Immature natural killer cell (primary cell): ENCODE measurements around the gene MEIS3. TPM values are rescaled to one million over a fixed set of nuclear protein-coding genes. Genes with fewer than 3 reads are reported as not detected.
"Not testable (repeated sequence)": the region's sequence is repeated elsewhere in the genome, so short reads cannot be mapped to it uniquely, and the experiment has no call there.

Experiments used
- DNase-seq, 3 donors: peaks; one replicate each; pipeline ENCODE4 v3.0.0; 2022; ENCODE audit warnings: mixed read lengths in 1 of 3
- H3K27ac Mint-ChIP-seq, 6 donors: one replicate each; pipeline ENCODE4 v1.8.0; 2020; ENCODE audit warnings: mixed read lengths in 6 of 6, mild to moderate bottlenecking in 5 of 6, inconsistent platforms in 4 of 6, moderate library complexity in 3 of 6
- H3K27me3 Mint-ChIP-seq, 3 donors: one replicate each; pipeline ENCODE4 v1.8.0; 2020 to 2021; ENCODE audit warnings: low read depth in 3 of 3, mild to moderate bottlenecking in 3 of 3, mixed read lengths in 3 of 3, moderate library complexity in 3 of 3, inconsistent platforms in 1 of 3
- H3K36me3 Mint-ChIP-seq, 3 donors: one replicate each; pipeline ENCODE4 v1.8.0; 2020; ENCODE audit warnings: mixed read lengths in 3 of 3, inconsistent platforms in 2 of 3, mild to moderate bottlenecking in 2 of 3
- H3K4me1 Mint-ChIP-seq, 2 donors: one replicate each; pipeline ENCODE4 v1.8.0; 2020; ENCODE audit warnings: inconsistent platforms in 2 of 2, mild to moderate bottlenecking in 2 of 2, mixed read lengths in 2 of 2, moderate library complexity in 1 of 2
- H3K4me3 Mint-ChIP-seq, 5 donors: one replicate each; pipeline ENCODE4 v1.8.0; 2020; ENCODE audit warnings: mild to moderate bottlenecking in 5 of 5, mixed read lengths in 5 of 5, inconsistent platforms in 3 of 5, moderate library complexity in 3 of 5
- H3K9me3 Mint-ChIP-seq, 6 donors: one replicate each; pipeline ENCODE4 v1.8.0; 2020; ENCODE audit warnings: mild to moderate bottlenecking in 6 of 6, mixed read lengths in 6 of 6, inconsistent platforms in 4 of 6, moderate library complexity in 3 of 6
- polyA plus RNA-seq, 3 donors: library from polyadenylated mRNA; unstranded; fragments of 300-500 nt; fragmentation: Illumina TruSeq; gene quantifications; one replicate each; pipeline ENCODE4 v1.2.3, GENCODE V29; 2021

Gene MEIS3
- polyA plus RNA-seq, 3 donors from 2014 or later, result not detected

- Mint-ChIP-seq H3K4me1 (peaks cover 0 to 2% of the 10 kb centered on the region in 2 donors), H3K9me3 (no peaks in the 10 kb centered on the region), H3K27me3 (no peaks in the 10 kb centered on the region), H3K36me3 (peaks cover 5 to 33% (median 7%) of the 10 kb centered on the region in 3 donors), H3K4me3 (no peak overlapping the region), H3K27ac (no peak overlapping the region)
- no peak for DNase-seq
These were observed 46.7 kb downstream of the MEIS3 start for GRCh38 chr19:47372603-47373002.

- Mint-ChIP-seq H3K27ac (no peak overlapping the region), H3K36me3 (peaks cover 9 to 34% (median 11%) of the 10 kb centered on the region in 3 donors), H3K27me3 (no peaks in the 10 kb centered on the region), H3K4me1 (peaks cover 0 to 2% of the 10 kb centered on the region in 2 donors), H3K4me3 (no peak overlapping the region), H3K9me3 (no peaks in the 10 kb centered on the region)
- DNase-seq, result no peak
These were observed 48.1 kb downstream of the MEIS3 start for GRCh38 chr19:47371261-47371660.

DNA sequence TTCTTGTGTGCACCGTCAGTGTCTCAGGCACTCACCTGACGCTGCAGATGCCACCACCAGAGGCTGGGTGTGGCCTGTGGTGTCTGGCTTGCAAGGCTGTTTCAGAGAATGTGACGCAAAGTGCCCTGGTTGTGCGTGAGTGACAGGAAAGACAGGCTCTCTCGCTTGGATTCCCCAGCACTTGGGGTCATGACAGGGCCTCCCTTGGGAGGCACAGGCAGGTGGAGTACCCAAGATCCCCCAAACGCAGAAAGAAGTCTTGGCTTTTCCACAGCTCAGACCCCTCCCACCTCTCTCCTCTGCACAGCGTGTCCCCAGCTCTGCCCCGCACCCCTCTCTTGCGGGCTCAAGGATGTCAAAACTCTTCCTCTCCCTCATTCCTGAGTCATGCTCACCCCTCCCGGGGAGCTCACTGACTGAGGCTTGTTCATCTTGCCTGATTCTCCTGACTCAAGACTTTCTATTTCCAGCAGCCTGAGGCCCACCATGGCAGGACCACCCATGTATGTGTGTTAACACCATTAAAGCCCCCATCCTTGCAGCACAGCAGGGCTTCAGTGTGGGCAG, 49.2 kb downstream of the MEIS3 start:
- peaks cover 0 to 2% of the 10 kb centered on the region in 2 donors for H3K4me1 Mint-ChIP-seq
- peaks cover 9 to 29% (median 11%) of the 10 kb centered on the region in 3 donors for H3K36me3 Mint-ChIP-seq
- no peak overlapping the region for H3K4me3 Mint-ChIP-seq
- H3K9me3 Mint-ChIP-seq, result no peaks in the 10 kb centered on the region
- no peak for DNase-seq
- no peaks in the 10 kb centered on the region for H3K27me3 Mint-ChIP-seq
- H3K27ac Mint-ChIP-seq, result no peak overlapping the region

- H3K4me1 Mint-ChIP-seq, H3K27ac Mint-ChIP-seq: not testable (repeated sequence)
These were observed 53.9 kb downstream of the MEIS3 start for GRCh38 chr19:47365455-47365854.

DNA sequence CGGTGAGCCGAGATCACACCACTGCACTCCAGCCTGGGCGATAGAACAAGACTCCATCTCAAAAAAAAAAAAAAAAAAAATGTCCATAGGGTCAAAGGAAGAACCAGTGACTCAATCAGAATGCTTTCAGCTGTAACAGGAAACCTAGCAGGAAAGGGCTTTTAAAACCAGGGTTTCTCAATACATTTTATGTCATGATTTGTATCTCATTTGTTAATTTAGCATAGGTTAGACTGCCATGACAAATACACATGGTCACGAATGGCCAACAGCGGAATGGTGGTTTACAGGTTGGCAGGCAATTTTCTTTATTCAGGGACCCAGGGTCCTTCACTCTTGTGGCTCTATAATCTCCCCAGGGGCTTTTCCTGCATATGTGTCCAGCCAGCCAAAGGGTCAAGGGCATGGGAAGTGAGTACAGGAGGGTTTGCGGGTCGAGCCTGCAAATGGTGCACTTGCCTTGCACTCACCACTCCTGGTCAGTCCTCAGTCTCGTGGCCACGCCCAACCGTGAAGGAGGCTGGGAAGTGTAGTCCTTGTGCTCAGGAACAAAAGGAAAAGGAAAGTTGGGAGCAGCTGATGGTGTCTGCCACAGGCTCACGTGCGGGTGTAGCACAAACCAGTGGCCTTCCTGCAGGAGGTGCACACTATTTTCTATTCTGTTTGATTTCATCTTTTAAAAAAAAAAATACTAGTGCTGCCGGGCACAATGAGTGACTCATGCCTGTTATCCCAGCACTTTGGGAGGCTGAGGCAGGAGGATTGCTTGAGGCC, 55.4 kb downstream of the MEIS3 start:
- Mint-ChIP-seq H3K27me3 (no peaks in the 10 kb centered on the region), H3K27ac (peak overlapping the region in 1 of 6 donors; percentile 73), H3K36me3 (peaks cover 12 to 35% (median 15%) of the 10 kb centered on the region in 3 donors), H3K4me1 (peaks cover 0 to under 1% of the 10 kb centered on the region in 2 donors), H3K4me3 (no peak overlapping the region), H3K9me3 (no peaks in the 10 kb centered on the region)
- no peak for DNase-seq

More at GRCh38 chr19:47365455-47365854, 53.9 kb downstream of the MEIS3 start:
- DNase-seq, H3K27me3 Mint-ChIP-seq, H3K4me3 Mint-ChIP-seq, H3K9me3 Mint-ChIP-seq: not testable (repeated sequence)
- peaks cover 11 to 41% (median 13%) of the 10 kb centered on the region in 3 donors for H3K36me3 Mint-ChIP-seq

DNA sequence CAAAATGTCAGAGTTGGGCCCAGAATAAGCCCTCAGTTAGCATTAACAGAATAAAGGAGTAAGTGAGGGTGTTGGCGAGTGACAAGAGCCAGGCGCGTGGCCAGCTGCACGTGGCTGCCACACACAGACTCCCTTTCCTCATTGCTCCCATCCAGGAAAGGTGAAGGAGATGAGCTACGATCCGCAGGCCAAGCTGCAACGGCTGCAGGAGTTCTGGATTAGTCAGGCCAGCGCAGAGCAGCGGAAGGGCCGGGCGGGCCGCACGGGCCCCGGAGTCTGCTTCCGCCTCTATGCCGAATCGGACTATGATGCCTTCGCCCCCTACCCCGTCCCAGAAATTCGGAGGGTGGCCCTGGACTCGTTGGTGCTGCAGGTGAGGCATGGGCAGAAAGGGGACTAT, 57.0 kb downstream of the MEIS3 start:
- peaks cover 0 to 1% (median 0%) of the 10 kb centered on the region in 3 donors for H3K27me3 Mint-ChIP-seq

DNA sequence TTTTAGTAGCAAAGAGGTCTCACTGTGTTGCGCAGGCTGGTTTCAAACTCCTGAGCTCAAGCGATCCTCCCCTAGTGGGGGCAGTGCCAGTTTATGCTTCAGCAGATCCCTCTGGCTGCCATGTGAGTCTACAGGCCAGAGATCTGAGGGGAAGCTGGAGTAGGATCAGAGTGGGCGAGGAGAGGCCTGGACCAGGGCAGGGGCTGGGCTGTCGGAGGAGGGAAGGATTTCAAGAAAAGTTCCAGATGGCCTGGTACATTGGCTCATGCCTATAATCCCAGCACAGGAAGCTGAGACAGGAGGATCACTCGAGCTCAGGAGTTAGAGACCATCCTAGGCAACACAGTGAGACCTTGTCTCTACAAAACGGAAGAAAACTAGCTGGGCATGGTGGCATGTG, 60.4 kb downstream of the MEIS3 start:
- H3K27ac Mint-ChIP-seq, result peak overlapping the region in 2 of 6 donors; percentile 17 to 40
- H3K4me3 Mint-ChIP-seq, result no peak overlapping the region
- no peak for DNase-seq
- peaks cover 0 to 1% (median 0%) of the 10 kb centered on the region in 3 donors for H3K27me3 Mint-ChIP-seq
- H3K9me3 Mint-ChIP-seq, result no peaks in the 10 kb centered on the region
- peaks cover 3 to 6% of the 10 kb centered on the region in 2 donors for H3K4me1 Mint-ChIP-seq
- H3K36me3 Mint-ChIP-seq, result peaks cover 31 to 61% (median 39%) of the 10 kb centered on the region in 3 donors

More for the DNA sequence above, 57.0 kb downstream of the MEIS3 start:
- no peak for DNase-seq
- peaks cover 23 to 47% (median 23%) of the 10 kb centered on the region in 3 donors for H3K36me3 Mint-ChIP-seq
- peaks cover 0 to 1% of the 10 kb centered on the region in 2 donors for H3K4me1 Mint-ChIP-seq
- H3K9me3 Mint-ChIP-seq, result no peaks in the 10 kb centered on the region
- no peak overlapping the region for H3K27ac Mint-ChIP-seq
- H3K4me3 Mint-ChIP-seq, result no peak overlapping the region

DNA sequence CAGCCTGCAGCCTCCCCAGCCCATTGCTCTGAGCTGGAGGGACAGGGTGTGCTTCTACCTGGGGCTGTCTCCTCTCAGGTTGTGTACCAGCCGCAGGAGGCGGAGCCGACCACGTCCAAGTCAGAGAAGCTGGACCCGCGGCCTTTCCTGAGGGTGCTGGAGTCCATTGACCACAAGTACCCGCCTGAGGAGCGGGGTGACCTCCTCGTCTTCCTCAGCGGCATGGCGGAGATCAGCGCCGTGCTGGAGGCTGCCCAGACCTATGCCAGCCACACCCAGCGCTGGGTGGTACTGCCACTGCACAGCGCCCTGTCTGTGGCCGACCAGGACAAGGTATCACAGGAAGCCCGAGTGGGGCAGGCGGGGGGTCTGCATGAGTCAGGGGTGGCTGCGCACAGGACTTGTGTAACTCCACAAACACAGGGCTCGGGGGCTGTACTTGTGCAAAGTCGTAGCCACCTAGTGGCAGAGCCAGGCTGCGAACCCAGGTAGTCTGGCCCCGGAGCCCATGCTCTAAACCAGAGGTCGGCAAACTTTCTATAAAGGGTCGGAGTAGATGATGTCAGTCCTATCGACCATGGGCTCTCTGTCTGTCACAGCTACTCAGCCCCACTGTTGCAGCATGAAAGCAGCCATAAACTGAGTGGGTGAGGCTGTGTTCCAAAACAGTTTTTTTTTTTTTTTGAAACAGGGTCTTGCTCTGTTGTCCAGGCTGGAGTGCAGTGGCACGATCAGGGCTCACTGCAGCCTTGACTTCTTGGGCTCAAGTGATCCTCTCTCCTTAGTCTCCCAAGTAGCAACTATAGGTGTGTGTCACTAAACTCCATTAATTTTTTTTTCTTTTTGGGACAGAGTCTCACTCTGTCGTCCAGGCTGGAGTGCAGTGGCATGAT, 61.3 kb downstream of the MEIS3 start:
- peaks cover 0 to 1% (median 0%) of the 10 kb centered on the region in 3 donors for H3K27me3 Mint-ChIP-seq
- DNase-seq, result no peak
- no peak overlapping the region for H3K4me3 Mint-ChIP-seq
- H3K4me1 Mint-ChIP-seq, result peaks cover 3 to 6% of the 10 kb centered on the region in 2 donors
- H3K9me3 Mint-ChIP-seq, result no peaks in the 10 kb centered on the region
- no peak overlapping the region for H3K27ac Mint-ChIP-seq
- H3K36me3 Mint-ChIP-seq, result peaks cover 31 to 60% (median 40%) of the 10 kb centered on the region in 3 donors

DNA sequence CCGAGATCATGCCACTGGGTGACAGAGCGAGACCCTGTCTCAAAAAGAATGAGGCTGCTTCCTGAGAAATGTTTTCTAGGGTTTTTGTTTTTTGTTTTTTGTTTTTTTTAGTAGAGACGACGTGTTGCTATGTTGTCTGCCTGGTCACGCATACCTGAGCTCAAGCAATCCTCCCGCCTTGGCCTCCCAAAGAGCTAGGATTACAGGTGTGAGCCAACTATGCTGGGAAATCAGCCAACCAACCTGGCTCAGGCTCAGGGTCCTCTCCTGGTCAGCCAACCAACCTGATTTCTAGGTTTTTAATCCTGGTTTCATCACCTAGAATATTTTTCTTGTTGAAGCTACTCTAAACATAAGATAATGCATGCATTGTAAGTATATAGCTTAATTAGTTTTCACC, 62.4 kb downstream of the MEIS3 start:
- Mint-ChIP-seq H3K36me3 (peaks cover 28 to 64% (median 45%) of the 10 kb centered on the region in 3 donors), H3K27ac (no peak overlapping the region), H3K4me3 (no peak overlapping the region), H3K4me1 (peaks cover 9% of the 10 kb centered on the region in 2 donors), H3K27me3 (peaks cover 0 to 1% (median 0%) of the 10 kb centered on the region in 3 donors), H3K9me3 (no peaks in the 10 kb centered on the region)
- no peak for DNase-seq

- H3K9me3 Mint-ChIP-seq, result no peaks in the 10 kb centered on the region
- H3K4me1 Mint-ChIP-seq, result peaks cover 36 to 44% of the 10 kb centered on the region in 2 donors
These were observed 66.0 kb downstream of the MEIS3 start for GRCh38 chr19:47353307-47353712.

More at GRCh38 chr19:47353307-47353712, 66.0 kb downstream of the MEIS3 start:
- no peak for DNase-seq
- H3K36me3 Mint-ChIP-seq, result peaks cover 21 to 46% (median 34%) of the 10 kb centered on the region in 3 donors
- peaks cover 11 to 16% (median 13%) of the 10 kb centered on the region in 3 donors for H3K27me3 Mint-ChIP-seq
- H3K4me3 Mint-ChIP-seq, result no peak overlapping the region
- no peak overlapping the region for H3K27ac Mint-ChIP-seq

Other genes starting within 250 kb of the MEIS3 start
- 10 to 100 TPM in 1 of 3 donors, 1 to 10 TPM in 2; 8.3 to 13.9 (median 8.4) TPM for gene BBC3, start 188.3 kb downstream of the MEIS3 start, polyA plus RNA-seq
- gene CCDC9, start 163.0 kb downstream of the MEIS3 start, polyA plus RNA-seq, result 10 to 100 TPM in 1 of 3 donors, 1 to 10 TPM in 2; 2.6 to 12.2 (median 5.1) TPM
- 1 to 10 TPM; 1.2 to 3.9 (median 2.3) TPM for gene INAFM1, start 144.6 kb downstream of the MEIS3 start, polyA plus RNA-seq
- under 1 TPM in 2 of 3 donors, not detected in 1; 0.16 to 0.36 TPM for gene C5AR1, start 109.7 kb downstream of the MEIS3 start, polyA plus RNA-seq
- gene C5AR2, start 87.4 kb downstream of the MEIS3 start, polyA plus RNA-seq, result under 1 TPM in 2 of 3 donors, not detected in 1; 0.18 to 0.29 TPM
- 1 to 10 TPM; 3.2 to 9.7 (median 5.2) TPM for gene DHX34, start 70.2 kb downstream of the MEIS3 start, polyA plus RNA-seq
- not detected for gene SLC8A2, start 52.4 kb upstream of the MEIS3 start, polyA plus RNA-seq
- 10 to 100 TPM in 1 of 3 donors, 1 to 10 TPM in 2; 5.0 to 25.7 (median 8.9) TPM for gene KPTN, start 64.7 kb upstream of the MEIS3 start, polyA plus RNA-seq
- gene NAPA, start 95.5 kb upstream of the MEIS3 start, polyA plus RNA-seq, result 100 to 1,000 TPM; 114 to 177 (median 146) TPM
- gene ZNF541, start 153.6 kb upstream of the MEIS3 start, polyA plus RNA-seq, result not detected
- gene BICRA, start 189.6 kb upstream of the MEIS3 start, polyA plus RNA-seq, result 1 to 10 TPM in 1 of 3 donors, under 1 TPM in 1, not detected in 1; 0.36 to 1.9 TPM